ENCODE data around the gene LIMCH1. TPM values are rescaled to one million over a fixed set of nuclear protein-coding genes. Genes with fewer than 3 reads are reported as not detected.
"Not testable (repeated sequence)": the region's sequence is repeated elsewhere in the genome, so short reads cannot be mapped to it uniquely, and the experiment has no call there.

The LIMCH1 gene
- total RNA-seq, 1 donor from 2014 or later = 9.8 TPM

DNA sequence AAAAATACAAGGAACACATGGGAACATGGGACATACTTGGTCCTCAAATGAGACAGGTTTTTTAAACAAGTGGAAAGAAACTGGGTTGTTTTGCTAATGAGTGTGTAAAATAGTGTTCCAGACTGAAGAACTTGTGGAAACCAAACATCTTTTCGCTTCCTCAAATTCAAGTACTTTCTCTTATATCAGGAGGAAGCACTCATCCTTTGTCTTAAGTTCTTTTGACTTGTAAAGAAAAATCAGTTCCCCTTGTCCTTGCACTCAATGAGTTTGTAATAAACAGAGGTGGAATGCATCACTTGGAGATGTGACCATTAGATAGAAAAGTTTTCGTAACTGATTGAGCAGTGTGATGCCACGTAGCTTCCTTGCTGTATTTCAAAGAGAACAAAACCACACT is 109.4 kb downstream of the LIMCH1 start:
- Mint-ChIP-seq H3K9me3 (no peaks in the 10 kb centered on the region), H3K27ac (no peak overlapping the region), H3K4me1 (peaks cover 16% of the 10 kb centered on the region), H3K36me3 (peaks cover 2% of the 10 kb centered on the region), H3K27me3 (ENCODE audit: insufficient read depth, low read depth) (no peaks in the 10 kb centered on the region), H3K4me3 (no peak overlapping the region)
- Histone ChIP-seq H4K20me1 (ENCODE audit: low read depth) (no peaks in the 10 kb centered on the region), H3K4me2 (no peak overlapping the region), H2AFZ (replicated peaks) (no peak overlapping the region), H3K36me3 (no peaks in the 10 kb centered on the region), H3K27me3 (peaks cover 5% of the 10 kb centered on the region), H3K27ac (no peak overlapping the region), H3K4me3 (no peak overlapping the region), H3K9ac (no peak overlapping the region), H3K79me2 (ENCODE audit: low read depth) (no peaks in the 10 kb centered on the region), H3K9me3 (ENCODE audit: low read depth) (no peaks in the 10 kb centered on the region), H3F3A (ENCODE audit: low read depth) (peaks cover 10% of the 10 kb centered on the region), H3K4me1 (peaks cover 20% of the 10 kb centered on the region)
- no peak for DNase-seq (ENCODE audit: low spot score)
- TF ChIP-seq, protein P1, sequence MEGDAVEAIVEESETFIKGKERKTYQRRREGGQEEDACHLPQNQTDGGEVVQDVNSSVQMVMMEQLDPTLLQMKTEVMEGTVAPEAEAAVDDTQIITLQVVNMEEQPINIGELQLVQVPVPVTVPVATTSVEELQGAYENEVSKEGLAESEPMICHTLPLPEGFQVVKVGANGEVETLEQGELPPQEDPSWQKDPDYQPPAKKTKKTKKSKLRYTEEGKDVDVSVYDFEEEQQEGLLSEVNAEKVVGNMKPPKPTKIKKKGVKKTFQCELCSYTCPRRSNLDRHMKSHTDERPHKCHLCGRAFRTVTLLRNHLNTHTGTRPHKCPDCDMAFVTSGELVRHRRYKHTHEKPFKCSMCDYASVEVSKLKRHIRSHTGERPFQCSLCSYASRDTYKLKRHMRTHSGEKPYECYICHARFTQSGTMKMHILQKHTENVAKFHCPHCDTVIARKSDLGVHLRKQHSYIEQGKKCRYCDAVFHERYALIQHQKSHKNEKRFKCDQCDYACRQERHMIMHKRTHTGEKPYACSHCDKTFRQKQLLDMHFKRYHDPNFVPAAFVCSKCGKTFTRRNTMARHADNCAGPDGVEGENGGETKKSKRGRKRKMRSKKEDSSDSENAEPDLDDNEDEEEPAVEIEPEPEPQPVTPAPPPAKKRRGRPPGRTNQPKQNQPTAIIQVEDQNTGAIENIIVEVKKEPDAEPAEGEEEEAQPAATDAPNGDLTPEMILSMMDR (IDR thresholded peaks at IDR 0.05) = no peak
- TF ChIP-seq EZH2phosphoT487 (IDR thresholded peaks at IDR 0.05) (no peak), EZH2 (IDR thresholded peaks at IDR 0.05) (no peak)

DNA sequence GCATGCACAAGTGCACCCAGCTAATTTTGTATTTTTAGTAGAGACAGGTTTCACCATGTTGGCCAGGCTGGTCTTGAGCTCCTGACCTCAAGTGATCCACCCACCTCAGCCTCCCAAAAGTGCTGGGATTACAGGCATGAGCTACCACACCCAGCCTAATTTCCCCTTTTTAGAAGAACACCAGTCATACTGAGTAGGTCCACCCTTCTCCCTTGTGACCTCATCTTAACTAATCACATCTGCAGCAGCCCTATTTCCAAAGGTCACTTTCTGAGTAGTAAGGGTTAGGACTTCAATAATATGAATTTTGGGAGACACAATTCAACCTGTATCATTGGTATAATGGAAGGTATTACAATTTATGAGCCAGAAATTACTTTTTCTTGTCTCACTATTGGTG is 113.2 kb downstream of the LIMCH1 start:
- DNase-seq (ENCODE audit: low spot score); H3K4me1 Mint-ChIP-seq; H3K9me3 Mint-ChIP-seq; H3K4me3 ChIP-seq; H3K36me3 ChIP-seq; H3K27ac ChIP-seq; H3K27me3 Mint-ChIP-seq (ENCODE audit: insufficient read depth, low read depth); H3K4me2 ChIP-seq; H3K27me3 ChIP-seq; H2AFZ ChIP-seq (replicated peaks); H3K9me3 ChIP-seq (ENCODE audit: low read depth); H3K27ac Mint-ChIP-seq; H3K4me3 Mint-ChIP-seq; H3K9ac ChIP-seq; H3K79me2 ChIP-seq (ENCODE audit: low read depth); H3F3A ChIP-seq (ENCODE audit: low read depth); H4K20me1 ChIP-seq (ENCODE audit: low read depth); H3K4me1 ChIP-seq; H3K36me3 Mint-ChIP-seq: not testable (repeated sequence)

DNA sequence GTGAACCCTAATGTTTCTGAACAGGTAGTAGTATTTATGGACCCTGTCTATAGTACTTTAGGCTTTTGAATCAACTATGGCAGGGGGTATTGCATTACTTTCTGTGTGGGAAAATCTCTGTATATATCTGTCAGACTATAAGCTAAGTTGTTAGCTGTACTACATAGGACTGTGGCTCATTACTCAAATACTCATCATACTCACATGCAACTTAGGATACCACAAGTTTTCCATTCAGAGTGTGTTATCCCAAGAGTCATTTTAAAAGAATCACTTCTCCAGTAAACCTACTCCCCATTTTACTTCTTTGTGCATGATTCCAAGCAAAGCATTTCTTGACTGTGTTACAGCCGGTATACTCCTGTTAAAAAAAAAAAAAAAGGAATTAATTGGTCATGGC is 115.0 kb downstream of the LIMCH1 start:
- H3K9me3 Mint-ChIP-seq = no peaks in the 10 kb centered on the region
- no peaks in the 10 kb centered on the region for H3F3A ChIP-seq (ENCODE audit: low read depth)
- no peak overlapping the region for H2AFZ ChIP-seq (replicated peaks)
- H3K4me1 Mint-ChIP-seq = peaks cover 2% of the 10 kb centered on the region
- H3K36me3 ChIP-seq = no peaks in the 10 kb centered on the region
- H4K20me1 ChIP-seq (ENCODE audit: low read depth) = no peaks in the 10 kb centered on the region
- no peak overlapping the region for H3K27ac Mint-ChIP-seq
- peaks cover 3% of the 10 kb centered on the region for H3K27me3 Mint-ChIP-seq (ENCODE audit: insufficient read depth, low read depth)
- no peak overlapping the region for H3K4me3 ChIP-seq
- H3K4me1 ChIP-seq = no peaks in the 10 kb centered on the region
- H3K9ac ChIP-seq = no peak overlapping the region
- H3K27ac ChIP-seq = no peak overlapping the region
- peaks cover 2% of the 10 kb centered on the region for H3K36me3 Mint-ChIP-seq
- TF ChIP-seq, protein P1 (IDR thresholded peaks at IDR 0.05) = no peak
- no peak for TF ChIP-seq EZH2 (IDR thresholded peaks at IDR 0.05)
- no peak for TF ChIP-seq EZH2phosphoT487 (IDR thresholded peaks at IDR 0.05)
- no peaks in the 10 kb centered on the region for H3K27me3 ChIP-seq
- DNase-seq (ENCODE audit: low spot score) = no peak
- no peak overlapping the region for H3K4me2 ChIP-seq
- H3K4me3 Mint-ChIP-seq = no peak overlapping the region
- no peaks in the 10 kb centered on the region for H3K79me2 ChIP-seq (ENCODE audit: low read depth)
- no peaks in the 10 kb centered on the region for H3K9me3 ChIP-seq (ENCODE audit: low read depth)

DNA sequence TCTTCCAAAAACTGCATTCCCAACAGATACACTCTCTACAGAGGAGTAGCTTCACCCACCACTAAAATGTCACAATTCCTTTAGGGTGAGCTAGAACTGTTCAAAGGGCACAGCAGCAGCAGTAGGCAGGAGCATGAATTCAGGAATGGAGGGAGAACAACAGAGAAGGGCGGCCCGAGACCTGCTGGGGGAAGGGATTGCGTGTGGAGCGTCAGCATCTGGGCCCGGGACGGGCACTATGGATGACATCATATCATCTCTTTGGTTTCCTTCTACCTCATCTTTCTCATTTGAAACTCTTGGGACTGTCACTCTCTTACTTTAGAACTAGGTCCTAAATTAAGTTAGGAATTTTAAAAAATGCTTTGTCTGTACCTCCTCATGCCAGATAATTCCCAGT is 115.6 kb downstream of the LIMCH1 start:
- no peak for DNase-seq (ENCODE audit: low spot score)
- no peaks in the 10 kb centered on the region for H4K20me1 ChIP-seq (ENCODE audit: low read depth)

More for the DNA sequence above, 115.6 kb downstream of the LIMCH1 start:
- Histone ChIP-seq H3K79me2 (ENCODE audit: low read depth) (no peaks in the 10 kb centered on the region), H3K9ac (no peak overlapping the region), H3K27me3 (no peaks in the 10 kb centered on the region), H3F3A (ENCODE audit: low read depth) (no peaks in the 10 kb centered on the region), H3K9me3 (ENCODE audit: low read depth) (no peaks in the 10 kb centered on the region), H3K4me1 (no peaks in the 10 kb centered on the region), H3K4me3 (no peak overlapping the region), H2AFZ (replicated peaks) (no peak overlapping the region), H3K36me3 (no peaks in the 10 kb centered on the region), H3K27ac (no peak overlapping the region), H3K4me2 (no peak overlapping the region)
- Mint-ChIP-seq H3K27ac (no peak overlapping the region), H3K27me3 (ENCODE audit: insufficient read depth, low read depth) (peaks cover 3% of the 10 kb centered on the region), H3K4me3 (no peak overlapping the region), H3K9me3 (no peaks in the 10 kb centered on the region), H3K4me1 (peaks cover 2% of the 10 kb centered on the region), H3K36me3 (peaks cover 2% of the 10 kb centered on the region)
- TF ChIP-seq EZH2phosphoT487 (IDR thresholded peaks at IDR 0.05) (no peak), EZH2 (IDR thresholded peaks at IDR 0.05) (no peak)
- TF ChIP-seq, protein P1 (IDR thresholded peaks at IDR 0.05) = no peak
